Endothelial cell of umbilical vein (primary cell): Measurements from ENCODE around the gene CCND1. TPM values are rescaled to one million over a fixed set of nuclear protein-coding genes. Genes with fewer than 3 reads are reported as not detected.

ENCODE experiments used
- BruUV-seq: library from RNA; stranded (reverse); fragments of 400-500 nt; replicated peaks from 2 replicates; lab custom pipeline; 2021; lab: Mats Ljungman, UMichigan
- CTCF ChIA-PET: fragments of 300-600, 350-600 bp; sonication (Branson Sonifier 250); formaldehyde crosslinking; loops from one replicate; lab custom pipeline; 2021; ENCODE audit warnings: antibody characterized with exemption, inconsistent platforms; lab: Charles Lee
- POLR2A ChIA-PET: fragments of 300-600, 350-600 bp; sonication (Branson Sonifier 250); formaldehyde crosslinking; loops from one replicate; lab custom pipeline; 2021; ENCODE audit warnings: antibody characterized with exemption, inconsistent platforms; lab: Charles Lee
- DNase-seq: peaks from one replicate; pipeline ENCODE4 v3.0.0-alpha.2; 2011; ENCODE audit warnings: low read depth, low spot score
- FAIRE-seq: peaks from 2 replicates; lab custom pipeline; 2011; peaks lifted over from hg19 to GRCh38; lab: Jason Lieb, UNC
- H2AFZ ChIP-seq: 2 replicates; pipeline ENCODE4 v1.6.0; 2012; ENCODE audit warnings: low read depth, low read length, control low read depth, inconsistent platforms
- H3K27ac ChIP-seq: 2 replicates; pipeline ENCODE4 v1.5.1; 2011; ENCODE audit warnings: low read depth, mild to moderate bottlenecking, control low read depth, low read length, moderate library complexity; ENCODE audit not compliant: insufficient read depth
- H3K27me3 ChIP-seq, 2 experiments: 2 replicates each; pipeline versions ENCODE4 v1.6.0 to v1.6.1; 2011; ENCODE audit warnings: low read length in 2 of 2, mixed read lengths in 1 of 2; ENCODE audit not compliant: control insufficient read depth in 2 of 2, insufficient read depth in 2 of 2
- H3K36me3 ChIP-seq, 2 experiments: 2 replicates in 1 of 2; 3 replicates in 1 of 2; pipeline ENCODE4 v1.5.1; 2011; ENCODE audit warnings: low read length in 2 of 2, mild to moderate bottlenecking in 1 of 2, moderate library complexity in 1 of 2; ENCODE audit not compliant: control insufficient read depth in 2 of 2, insufficient read depth in 2 of 2; ENCODE audit errors: extremely low read depth in 1 of 2
- H3K4me1 ChIP-seq: 3 replicates; pipeline ENCODE4 v1.5.1; 2011; ENCODE audit warnings: mild to moderate bottlenecking, low read length; ENCODE audit not compliant: control insufficient read depth, insufficient read depth; ENCODE audit errors: extremely low read depth
- H3K4me2 ChIP-seq: 2 replicates; pipeline ENCODE4 v1.6.1; 2011; ENCODE audit warnings: low read length, control low read depth, mixed read lengths; ENCODE audit not compliant: insufficient read depth
- H3K4me3 ChIP-seq, 3 experiments: fragments of 200-600 bp in 1 of 3; sonication (generic), shearing (Covaris generic) in 1 of 3; replicated peaks in 1 of 3; 2 replicates each; pipeline ENCODE4 v1.5.1; 2011 to 2016; ENCODE audit warnings: control low read depth in 3 of 3, low read length in 3 of 3, mild to moderate bottlenecking in 2 of 3, inconsistent platforms in 1 of 3, low read depth in 1 of 3, moderate library complexity in 1 of 3; ENCODE audit not compliant: insufficient read depth in 1 of 3
- H3K79me2 ChIP-seq: 2 replicates; pipeline ENCODE4 v1.6.0; 2012; ENCODE audit warnings: low read length, inconsistent platforms; ENCODE audit not compliant: control insufficient read depth, insufficient read depth
- H3K9ac ChIP-seq: replicated peaks from 2 replicates; pipeline ENCODE3; 2011; ENCODE audit warnings: low read length, control low read depth; ENCODE audit not compliant: insufficient read depth; ENCODE audit errors: extremely low read depth
- H3K9me1 ChIP-seq: replicated peaks from 3 replicates; pipeline ENCODE4 v1.6.0; 2011; ENCODE audit warnings: mild to moderate bottlenecking, low read length; ENCODE audit not compliant: control insufficient read depth, insufficient read depth; ENCODE audit errors: extremely low read depth
- H3K9me3 ChIP-seq: replicated peaks from 2 replicates; pipeline ENCODE4 v1.5.1; 2012; ENCODE audit warnings: low read length, inconsistent platforms; ENCODE audit not compliant: control insufficient read depth, insufficient read depth
- H4K20me1 ChIP-seq: replicated peaks from 2 replicates; pipeline ENCODE3; 2011; ENCODE audit warnings: mild to moderate bottlenecking, low read length; ENCODE audit not compliant: control insufficient read depth, insufficient read depth; ENCODE audit errors: extremely low read depth
- CTCF ChIP-seq, 2 donors: IDR thresholded peaks; 1 replicate in 1 of 2; 2 replicates in 1 of 2; pipeline ENCODE4 v1.5.1; 2011; ENCODE audit warnings: low read length in 2 of 2, mild to moderate bottlenecking in 2 of 2, moderate library complexity in 2 of 2, control low read depth in 1 of 2, inconsistent platforms in 1 of 2, low read depth in 1 of 2; ENCODE audit not compliant: insufficient read depth in 1 of 2; ENCODE audit errors: extremely low read depth in 1 of 2
- FOS ChIP-seq: IDR thresholded peaks from 2 replicates; pipeline ENCODE4 v1.6.1; 2011; ENCODE audit warnings: mild to moderate bottlenecking, low read length, moderate library complexity, borderline replicate concordance; ENCODE audit not compliant: insufficient read depth
- GATA2 ChIP-seq: IDR thresholded peaks from 2 replicates; pipeline ENCODE4 v1.7.0; 2011; ENCODE audit warnings: low read depth, mild to moderate bottlenecking, moderate library complexity, mixed read lengths, low read length; ENCODE audit not compliant: insufficient read length, insufficient read depth
- JUN ChIP-seq: IDR thresholded peaks from 2 replicates; pipeline ENCODE4 v1.6.1; 2011; ENCODE audit warnings: borderline replicate concordance, low read depth; ENCODE audit not compliant: insufficient read length, insufficient read depth
- MYC ChIP-seq: IDR thresholded peaks from one replicate; pipeline ENCODE4 v1.6.1; 2011; ENCODE audit warnings: mild to moderate bottlenecking, low read depth, low read length
- POLR2AphosphoS5 ChIP-seq: IDR thresholded peaks from 2 replicates; pipeline ENCODE4 v1.6.1; 2012; ENCODE audit warnings: low read depth, mild to moderate bottlenecking, control low read depth, low read length, moderate library complexity; ENCODE audit not compliant: insufficient read depth
- dilution Hi-C: fragments of 300-500 bp; cut with MboI; formaldehyde crosslinking; loops from one replicate; pipeline ENCODE4 v1.15.0; 2019; ENCODE audit warnings: low sequenced_read_pairs; ENCODE audit not compliant: extremely low pct_ligation_motif_present
- intact Hi-C: fragments of 100-400 bp; cut with micrococcal nuclease; formaldehyde crosslinking; loops from one replicate; pipeline ENCODE4 v1.10.0; 2022
- polyA plus RNA-seq, 4 experiments: library from polyadenylated mRNA; depleted of rRNA in 3 of 4; stranded (reverse) in 3 of 4; unstranded in 1 of 4; fragments of >200 nt; gene quantifications; 2 replicates each; pipeline versions ENCODE4 v1.2.1 to v1.2.3, GENCODE V29; 2011 to 2012; ENCODE audit warnings: missing spikeins in 1 of 4
- total RNA-seq: library from RNA; stranded (reverse); gene quantifications from 2 replicates; pipeline ENCODE4 v1.2.3, GENCODE V29; 2021
- TF ChIP-seq, protein P1 (sequence below): IDR thresholded peaks from 2 replicates; pipeline ENCODE4 v1.6.1; 2011; ENCODE audit not compliant: insufficient read depth, insufficient read length

The CCND1 gene
- total and polyA plus RNA-seq, 2 donors (not counting 3 experiments of a cell fraction or from before 2014, with no cell fraction given): 98.7 to 370 TPM

- POLR2A ChIA-PET: no interaction called here
- H3K79me2 ChIP-seq: peaks cover 16% of the 10 kb centered on the region
- CTCF ChIA-PET: interaction anchor here (0.9 kb wide), 2 partner anchors 344 to 531 kb away, joined by 3 read pairs; no protein-coding TSS in a partner anchor
- H3K27me3 ChIP-seq: no peaks in the 10 kb centered on the region
- H3K9me1 ChIP-seq: no peaks in the 10 kb centered on the region
- peak overlapping the region; percentile 30 for H2AFZ ChIP-seq
- peak overlapping the region; percentile 4 for H3K4me2 ChIP-seq
- H3K27ac ChIP-seq: no peak overlapping the region
- H3K36me3 ChIP-seq: no peaks in the 10 kb centered on the region
- DNase-seq: peak; percentile 66
- intact Hi-C loops (no loop called here), dilution Hi-C loops (no loop called here)
- no peaks in the 10 kb centered on the region for H4K20me1 ChIP-seq
- H3K9me3 ChIP-seq: no peaks in the 10 kb centered on the region
- no TSS peak for BruUV-seq
- peak overlapping the region in 1 of 3 experiments; percentile 27 for H3K4me3 ChIP-seq
- no peak for TF ChIP-seq JUN
- TF ChIP-seq, protein P1, sequence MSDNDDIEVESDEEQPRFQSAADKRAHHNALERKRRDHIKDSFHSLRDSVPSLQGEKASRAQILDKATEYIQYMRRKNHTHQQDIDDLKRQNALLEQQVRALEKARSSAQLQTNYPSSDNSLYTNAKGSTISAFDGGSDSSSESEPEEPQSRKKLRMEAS: peak; percentile 99
- TF ChIP-seq MYC: peak; percentile 94
- peak; percentile 68 for TF ChIP-seq POLR2AphosphoS5
- TF ChIP-seq GATA2: no peak
- TF ChIP-seq FOS: no peak
- no peak for TF ChIP-seq CTCF (IDR thresholded peaks at IDR 0.05; ENCODE audit: extremely low read depth in 1 of 2, insufficient read depth in 1 of 2, low read depth in 1 of 2, low read length in 2 of 2)
- H3K9ac ChIP-seq: peak overlapping the region; percentile 27
- FAIRE-seq: peak; percentile 75
- H3K4me1 ChIP-seq: peaks cover 28% of the 10 kb centered on the region
These were observed 4.3 kb upstream of the CCND1 start for GRCh38 chr11:69636512-69637197.
